ENCODE results near the gene TMEM40. TPM values are rescaled to one million over a fixed set of nuclear protein-coding genes. Genes with fewer than 3 reads are reported as not detected.

Gene TMEM40
- 0.15 TPM in 1 of 2 replicates, not detected in the other for total RNA-seq

GRCh38 chr3:12759097-12759679, at the start of gene TMEM40:
TMEM40 (minus strand) TSS chr3:12759259; CDS start chr3:12749832, 9,427 bp downstream.

DNA sequence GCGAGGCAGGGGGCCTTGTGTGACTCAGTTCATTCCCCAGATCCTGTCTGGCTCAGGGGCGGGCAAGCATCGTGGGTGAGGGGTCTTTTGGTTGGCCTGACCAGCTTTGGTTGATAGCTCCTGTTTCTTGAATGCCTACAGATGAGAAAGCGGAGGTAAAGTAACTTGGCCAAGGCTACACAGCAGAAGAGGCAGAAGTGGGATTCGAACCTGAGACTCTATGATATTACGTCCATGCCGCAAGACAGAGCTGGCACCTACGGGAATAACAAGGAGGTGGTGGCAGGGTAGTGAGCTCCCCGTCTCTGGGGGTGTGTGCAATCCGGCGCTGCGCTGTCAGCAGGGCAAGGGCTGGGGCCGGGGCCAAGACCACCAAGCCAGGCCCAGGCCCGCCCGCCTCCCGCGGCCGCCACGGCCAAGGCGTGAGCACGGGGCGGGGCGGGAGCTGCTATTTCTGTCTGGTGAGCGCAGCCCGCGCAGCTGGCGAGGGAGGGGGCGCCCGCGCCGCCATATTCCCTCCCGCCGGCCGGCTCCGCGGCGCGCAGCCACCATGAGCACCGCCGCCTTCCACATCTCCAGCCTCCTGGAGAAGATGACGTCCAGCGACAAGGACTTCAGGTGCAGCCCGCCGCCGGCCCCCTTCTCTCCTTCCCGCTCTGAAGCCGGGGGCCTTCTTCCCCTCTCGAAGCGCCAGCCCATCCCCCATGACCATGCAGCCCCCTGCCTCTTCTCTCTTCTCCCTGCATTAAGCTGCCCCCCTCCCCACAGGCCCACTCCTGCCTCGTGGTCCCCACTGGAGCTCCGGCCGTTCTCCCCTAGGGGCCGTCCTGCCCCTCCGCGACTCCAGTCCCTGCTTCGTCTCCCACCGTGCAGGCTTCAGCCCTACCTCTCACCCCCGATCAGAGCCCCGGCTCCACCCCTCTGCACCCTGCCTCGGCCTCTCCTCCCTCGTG, 37.4 kb upstream of the TMEM40 start, which contains the start of gene CAND2:
Gene CAND2 (plus strand): TSS at position 510 of the 953 bp plus-strand sequence. CDS start 41 bp downstream, at position 551.

Other genes starting within 250 kb of the TMEM40 start
- 0.33 TPM in 1 of 2 replicates, not detected in the other for gene MKRN2OS, start 213.8 kb downstream of the TMEM40 start, total RNA-seq
- 46.5 and 59.0 TPM in 2 replicates for gene MKRN2, start 202.2 kb downstream of the TMEM40 start, total RNA-seq
- gene RAF1, start 95.1 kb downstream of the TMEM40 start, total RNA-seq, result 112 and 171 TPM in 2 replicates
- 4.7 and 16.9 TPM in 2 replicates for gene CAND2, start 37.4 kb upstream of the TMEM40 start, total RNA-seq
- gene RPL32, start 82.3 kb upstream of the TMEM40 start, total RNA-seq, result 593 and 1,321 TPM in 2 replicates

Measured in smooth muscle cell of trachea (primary cell).